Naive thymus-derived CD4-positive, alpha-beta T cell (primary cell): ENCODE results near the gene PDGFC. TPM values are rescaled to one million over a fixed set of nuclear protein-coding genes. Genes with fewer than 3 reads are reported as not detected.

ENCODE experiments used
- ATAC-seq: fragments of 150-1000 bp; cut with Tn5 transposase; 2 replicates; pipeline ENCODE4 v1.10.0; 2021; ENCODE audit warnings: mild to moderate bottlenecking, moderate library complexity
- CTCF ChIA-PET: fragments of 350-600 bp; sonication (Branson Sonifier 250); formaldehyde crosslinking; loops from one replicate; lab custom pipeline; 2021; ENCODE audit warnings: antibody characterized with exemption; lab: Charles Lee
- POLR2A ChIA-PET: fragments of 350-600 bp; sonication (Branson Sonifier 250); formaldehyde crosslinking; loops from one replicate; lab custom pipeline; 2021; ENCODE audit warnings: antibody characterized with exemption, inconsistent platforms; lab: Charles Lee
- DNase-seq, 9 donors: peaks; one replicate each; pipeline versions ENCODE4 v3.0.0 to v3.0.0-alpha.2; 2020 to 2022; ENCODE audit warnings: mixed read lengths in 1 of 9
- H3K27ac ChIP-seq: one replicate; pipeline ENCODE4 v1.7.0; 2013; ENCODE audit warnings: mild to moderate bottlenecking, low read depth, low read length, moderate library complexity
- H3K27me3 ChIP-seq, 2 donors: one replicate each; pipeline ENCODE4 v1.7.0; 2013; ENCODE audit warnings: low read length in 2 of 2, mild to moderate bottlenecking in 2 of 2, moderate library complexity in 2 of 2; ENCODE audit not compliant: control insufficient read depth in 2 of 2, insufficient read depth in 2 of 2
- H3K36me3 ChIP-seq, 3 experiments: 1 replicate in 2 of 3; 2 replicates in 1 of 3; pipeline ENCODE4 v1.7.0; 2013; ENCODE audit warnings: low read length in 3 of 3, mild to moderate bottlenecking in 3 of 3, moderate library complexity in 1 of 3; ENCODE audit not compliant: insufficient read depth in 3 of 3, control insufficient read depth in 2 of 3
- H3K4me1 ChIP-seq, 2 donors: one replicate each; pipeline ENCODE4 v1.7.0; 2013; ENCODE audit warnings: low read length in 2 of 2, mild to moderate bottlenecking in 2 of 2, moderate library complexity in 1 of 2; ENCODE audit not compliant: control insufficient read depth in 2 of 2, insufficient read depth in 2 of 2
- H3K4me3 ChIP-seq: 2 replicates; pipeline ENCODE4 v1.7.0; 2013; ENCODE audit warnings: mild to moderate bottlenecking, low read length
- H3K9me3 ChIP-seq, 3 experiments: 1 replicate in 2 of 3; 2 replicates in 1 of 3; pipeline ENCODE4 v1.7.0; 2013; ENCODE audit warnings: low read length in 3 of 3; ENCODE audit not compliant: control insufficient read depth in 2 of 3
- H3K27ac Mint-ChIP-seq, 9 donors: one replicate each; pipeline ENCODE4 v1.8.0; 2020 to 2022; ENCODE audit warnings: mixed read lengths in 9 of 9, mild to moderate bottlenecking in 8 of 9, moderate library complexity in 5 of 9, inconsistent platforms in 2 of 9
- H3K27me3 Mint-ChIP-seq, 5 donors: one replicate each; pipeline ENCODE4 v1.8.0; 2021 to 2022; ENCODE audit warnings: mixed read lengths in 5 of 5, mild to moderate bottlenecking in 1 of 5
- H3K36me3 Mint-ChIP-seq, 5 donors: one replicate each; pipeline ENCODE4 v1.8.0; 2020 to 2022; ENCODE audit warnings: mixed read lengths in 5 of 5, mild to moderate bottlenecking in 3 of 5, inconsistent platforms in 1 of 5
- H3K4me1 Mint-ChIP-seq, 7 donors: one replicate each; pipeline ENCODE4 v1.8.0; 2020 to 2022; ENCODE audit warnings: mixed read lengths in 7 of 7, mild to moderate bottlenecking in 3 of 7, inconsistent platforms in 1 of 7
- H3K4me3 Mint-ChIP-seq, 10 donors: one replicate each; pipeline ENCODE4 v1.8.0; 2020 to 2022; ENCODE audit warnings: mild to moderate bottlenecking in 10 of 10, mixed read lengths in 10 of 10, moderate library complexity in 6 of 10, inconsistent platforms in 2 of 10
- H3K9me3 Mint-ChIP-seq, 11 donors: one replicate each; pipeline ENCODE4 v1.8.0; 2020 to 2022; ENCODE audit warnings: mixed read lengths in 11 of 11, mild to moderate bottlenecking in 4 of 11, inconsistent platforms in 1 of 11, moderate library complexity in 1 of 11
- intact Hi-C, 2 donors: fragments of 100-400 bp; cut with micrococcal nuclease; formaldehyde crosslinking; loops; one replicate each; pipeline ENCODE4 v1.15.1; 2023
- polyA plus RNA-seq, 2 donors: library from polyadenylated mRNA; unstranded; fragments of 300-500 nt; fragmentation: Illumina TruSeq; gene quantifications; one replicate each; pipeline ENCODE4 v1.2.3, GENCODE V29; 2021
- total RNA-seq, 6 experiments: library from RNA in 5 of 6; stranded (reverse) in 5 of 6; gene quantifications; 1 replicate in 5 of 6; 2 replicates in 1 of 6; pipeline ENCODE4 v1.2.3 and lab custom pipeline; 2021 to 2026

Gene PDGFC
- total and polyA plus RNA-seq, 7 experiments from 2014 or later = 0.19 to 2.0 (median 1.2) TPM; not detected in 4

- H3K36me3 ChIP-seq = no peaks in the 10 kb centered on the region
- no peak overlapping the region for H3K4me3 ChIP-seq
- CTCF ChIA-PET = no interaction called here
- DNase-seq (no peak), ATAC-seq (no peak)
- intact Hi-C loops = loop anchor here in 1 of 2 donors (10.0 kb wide), 1 partner anchor 1165 kb away; no protein-coding TSS in a partner anchor
- Mint-ChIP-seq H3K27me3 (peaks cover 45 to 76% (median 68%) of the 10 kb centered on the region in 5 donors), H3K4me3 (peak overlapping the region in 7 of 10 donors; percentile 11 to 76 (median 67)), H3K4me1 (peaks cover 0 to 19% (median 13%) of the 10 kb centered on the region in 7 donors), H3K36me3 (peaks cover 0 to 7% (median 0%) of the 10 kb centered on the region in 5 donors), H3K27ac (no peak overlapping the region), H3K9me3 (peaks cover 0 to 25% (median 6%) of the 10 kb centered on the region in 11 donors)
- H3K9me3 ChIP-seq = no peaks in the 10 kb centered on the region
- POLR2A ChIA-PET = no interaction called here
- peaks cover 0 to 13% of the 10 kb centered on the region in 2 donors for H3K27me3 ChIP-seq
- no peaks in the 10 kb centered on the region for H3K4me1 ChIP-seq
- no peak overlapping the region for H3K27ac ChIP-seq
These were observed 1.7 kb downstream of the PDGFC start for GRCh38 chr4:156969911-156970310.

GRCh38 chr4:156969101-156969500, 2.5 kb downstream of the PDGFC start:
- H3K4me1 Mint-ChIP-seq = peaks cover 0 to 19% (median 13%) of the 10 kb centered on the region in 7 donors
- no peak overlapping the region for H3K4me3 Mint-ChIP-seq
- H3K36me3 Mint-ChIP-seq = peaks cover 0 to 7% (median 0%) of the 10 kb centered on the region in 5 donors
- H3K27me3 Mint-ChIP-seq = peaks cover 39 to 72% (median 64%) of the 10 kb centered on the region in 5 donors
- CTCF ChIA-PET = no interaction called here
- no peak overlapping the region for H3K4me3 ChIP-seq
- no peaks in the 10 kb centered on the region for H3K4me1 ChIP-seq
- ATAC-seq (no peak), DNase-seq (no peak)
- intact Hi-C loops = loop anchor here in 1 of 2 donors (10.0 kb wide), 1 partner anchor 1164 kb away; no protein-coding TSS in a partner anchor
- H3K9me3 ChIP-seq = no peaks in the 10 kb centered on the region
- no peaks in the 10 kb centered on the region for H3K36me3 ChIP-seq
- POLR2A ChIA-PET = no interaction called here
- peaks cover 0 to 25% (median 6%) of the 10 kb centered on the region in 11 donors for H3K9me3 Mint-ChIP-seq
- H3K27me3 ChIP-seq = peaks cover 0 to 9% of the 10 kb centered on the region in 2 donors
- H3K27ac ChIP-seq = no peak overlapping the region
- H3K27ac Mint-ChIP-seq = no peak overlapping the region

- Mint-ChIP-seq H3K4me3 (no peak overlapping the region), H3K4me1 (peaks cover 0 to 19% (median 13%) of the 10 kb centered on the region in 7 donors), H3K9me3 (peaks cover 0 to 25% (median 6%) of the 10 kb centered on the region in 11 donors), H3K27me3 (peaks cover 33 to 66% (median 58%) of the 10 kb centered on the region in 5 donors), H3K36me3 (peaks cover 0 to 7% (median 0%) of the 10 kb centered on the region in 5 donors), H3K27ac (no peak overlapping the region)
- H3K27ac ChIP-seq = no peak overlapping the region
- no peaks in the 10 kb centered on the region for H3K9me3 ChIP-seq
- H3K4me1 ChIP-seq = no peaks in the 10 kb centered on the region
- intact Hi-C loops = loop anchor here in 1 of 2 donors (10.0 kb wide), 1 partner anchor 1164 kb away; no protein-coding TSS in a partner anchor
- H3K36me3 ChIP-seq = no peaks in the 10 kb centered on the region
- CTCF ChIA-PET = no interaction called here
- DNase-seq (no peak), ATAC-seq (peak; percentile 77)
- peaks cover 0 to 9% of the 10 kb centered on the region in 2 donors for H3K27me3 ChIP-seq
- no peak overlapping the region for H3K4me3 ChIP-seq
- POLR2A ChIA-PET = no interaction called here
These were observed 3.1 kb downstream of the PDGFC start for GRCh38 chr4:156968479-156968984.

GRCh38 chr4:156966836-156967235, 4.8 kb downstream of the PDGFC start:
- H3K4me1 ChIP-seq = no peaks in the 10 kb centered on the region
- CTCF ChIA-PET = no interaction called here
- H3K4me1 Mint-ChIP-seq = peaks cover 0 to 18% (median 9%) of the 10 kb centered on the region in 7 donors
- H3K9me3 ChIP-seq = no peaks in the 10 kb centered on the region
- peaks cover 0 to 7% (median 0%) of the 10 kb centered on the region in 5 donors for H3K36me3 Mint-ChIP-seq
- DNase-seq = no peak
- H3K36me3 ChIP-seq = no peaks in the 10 kb centered on the region
- H3K27me3 Mint-ChIP-seq = peaks cover 24 to 61% (median 44%) of the 10 kb centered on the region in 5 donors
- ATAC-seq = no peak
- H3K4me3 Mint-ChIP-seq = no peak overlapping the region
- H3K27ac ChIP-seq = no peak overlapping the region
- H3K4me3 ChIP-seq = no peak overlapping the region
- POLR2A ChIA-PET = no interaction called here
- H3K27me3 ChIP-seq = peaks cover 0 to 4% of the 10 kb centered on the region in 2 donors
- intact Hi-C loops = loop anchor here in 1 of 2 donors (10.0 kb wide), 1 partner anchor 1162 kb away; no protein-coding TSS in a partner anchor
- peaks cover 0 to 25% (median 6%) of the 10 kb centered on the region in 11 donors for H3K9me3 Mint-ChIP-seq
- no peak overlapping the region for H3K27ac Mint-ChIP-seq

- Histone ChIP-seq H3K4me3 (no peak overlapping the region), H3K4me1 (no peaks in the 10 kb centered on the region), H3K36me3 (no peaks in the 10 kb centered on the region), H3K27me3 (no peaks in the 10 kb centered on the region), H3K9me3 (no peaks in the 10 kb centered on the region), H3K27ac (no peak overlapping the region)
- Mint-ChIP-seq H3K27ac (no peak overlapping the region), H3K4me1 (peaks cover 0 to 2% (median 0%) of the 10 kb centered on the region in 7 donors), H3K4me3 (no peak overlapping the region), H3K9me3 (peaks cover 0 to 11% (median 2%) of the 10 kb centered on the region in 11 donors), H3K27me3 (peaks cover 0 to 35% (median 18%) of the 10 kb centered on the region in 5 donors), H3K36me3 (peaks cover 0 to under 1% (median 0%) of the 10 kb centered on the region in 5 donors)
- intact Hi-C loops = loop anchor here in 1 of 2 donors (10.0 kb wide), 1 partner anchor 1159 kb away; no protein-coding TSS in a partner anchor
- DNase-seq (no peak), ATAC-seq (no peak)
- ChIA-PET CTCF (no interaction called here), POLR2A (no interaction called here)
These were observed 8.2 kb downstream of the PDGFC start for GRCh38 chr4:156963419-156963818.

GRCh38 chr4:156962528-156962974, 9.0 kb downstream of the PDGFC start:
- Mint-ChIP-seq H3K9me3 (peaks cover 0 to 15% (median 2%) of the 10 kb centered on the region in 11 donors), H3K36me3 (no peaks in the 10 kb centered on the region), H3K27me3 (peaks cover 0 to 27% (median 12%) of the 10 kb centered on the region in 5 donors), H3K27ac (no peak overlapping the region), H3K4me3 (no peak overlapping the region), H3K4me1 (peaks cover 0 to 2% (median 0%) of the 10 kb centered on the region in 7 donors)
- H3K4me3 ChIP-seq = no peak overlapping the region
- no peak for DNase-seq
- no peaks in the 10 kb centered on the region for H3K27me3 ChIP-seq
- CTCF ChIA-PET = no interaction called here
- intact Hi-C loops = loop anchor here in 1 of 2 donors (10.0 kb wide), 1 partner anchor 1158 kb away; no protein-coding TSS in a partner anchor
- H3K4me1 ChIP-seq = no peaks in the 10 kb centered on the region
- H3K27ac ChIP-seq = no peak overlapping the region
- H3K36me3 ChIP-seq = no peaks in the 10 kb centered on the region
- no peak for ATAC-seq
- POLR2A ChIA-PET = no interaction called here
- H3K9me3 ChIP-seq = no peaks in the 10 kb centered on the region
